HepG2 (cell line): ENCODE results near the gene THAP3. TPM values are rescaled to one million over a fixed set of nuclear protein-coding genes. Genes with fewer than 3 reads are reported as not detected.

ENCODE experiments used
- ATF6 ChIP-seq: sonication (generic); formaldehyde crosslinking; conservative IDR thresholded peaks from 2 replicates; pipeline ENCODE4 v1.4.0; 2020; ENCODE audit warnings: missing genetic modification reagents
- CCDC6 ChIP-seq: sonication (generic); formaldehyde crosslinking; IDR thresholded peaks from 2 replicates; pipeline ENCODE4 v1.8.1; 2022; ENCODE audit warnings: mild to moderate bottlenecking, missing genetic modification reagents, moderate library complexity
- ELF4 ChIP-seq: sonication (generic); formaldehyde crosslinking; IDR thresholded peaks from 2 replicates; pipeline ENCODE4 v1.5.0; 2020; ENCODE audit warnings: missing genetic modification reagents, mild to moderate bottlenecking, moderate library complexity, borderline replicate concordance
- FOXJ3 ChIP-seq: sonication (generic); formaldehyde crosslinking; IDR thresholded peaks from 2 replicates; pipeline ENCODE4 v1.4.0; 2020; ENCODE audit warnings: missing genetic modification reagents, mild to moderate bottlenecking, borderline replicate concordance
- FOXM1 ChIP-seq: sonication (generic); formaldehyde crosslinking; IDR thresholded peaks from 2 replicates; pipeline ENCODE4 v1.5.0; 2020; ENCODE audit warnings: missing genetic modification reagents
- HCFC1 ChIP-seq: fragments of 150-350 bp; IDR thresholded peaks from 2 replicates; pipeline ENCODE4 v1.6.1; 2014; ENCODE audit warnings: low read depth, low read length
- KDM6A ChIP-seq: IDR thresholded peaks from 2 replicates; pipeline ENCODE4 v1.6.1; 2016; ENCODE audit warnings: low read depth
- KLF9 ChIP-seq: IDR thresholded peaks from 2 replicates; pipeline ENCODE4 v1.6.1; 2016; ENCODE audit warnings: low read depth
- LBX2 ChIP-seq: sonication (generic); formaldehyde crosslinking; IDR thresholded peaks from 2 replicates; pipeline ENCODE4 v1.5.0; 2020; ENCODE audit warnings: missing genetic modification reagents, mild to moderate bottlenecking, borderline replicate concordance
- TCF7 ChIP-seq: sonication (generic); IDR thresholded peaks from 2 replicates; pipeline ENCODE4 v1.6.1; 2016; ENCODE audit warnings: antibody characterized with exemption, low read depth
- ZBTB10 ChIP-seq: sonication (generic); formaldehyde crosslinking; IDR thresholded peaks from 2 replicates; pipeline ENCODE4 v1.4.0; 2020; ENCODE audit warnings: missing genetic modification reagents, borderline replicate concordance
- ZEB1 ChIP-seq: IDR thresholded peaks from 2 replicates; pipeline ENCODE4 v1.6.1; 2012; ENCODE audit warnings: mild to moderate bottlenecking, low read depth, inconsistent platforms; ENCODE audit not compliant: insufficient replicate concordance
- ZNF275 ChIP-seq: sonication (generic); formaldehyde crosslinking; IDR thresholded peaks from 2 replicates; pipeline ENCODE4 v1.8.0; 2022; ENCODE audit warnings: missing genetic modification reagents, mild to moderate bottlenecking, inconsistent platforms, borderline replicate concordance
- ZNF30 ChIP-seq: sonication (generic); formaldehyde crosslinking; IDR thresholded peaks from 2 replicates; pipeline ENCODE4 v1.5.0; 2020; ENCODE audit warnings: mild to moderate bottlenecking, missing genetic modification reagents
- ZNF354B ChIP-seq: sonication (generic); formaldehyde crosslinking; IDR thresholded peaks from 2 replicates; pipeline ENCODE4 v1.8.0; 2022; ENCODE audit warnings: mild to moderate bottlenecking, missing genetic modification reagents
- ZNF383 ChIP-seq: sonication (generic); formaldehyde crosslinking; IDR thresholded peaks from 2 replicates; pipeline ENCODE4 v1.4.0; 2020; ENCODE audit warnings: missing genetic modification reagents, mild to moderate bottlenecking, borderline replicate concordance
- ZNF512 ChIP-seq: sonication (generic); formaldehyde crosslinking; IDR thresholded peaks from 2 replicates; pipeline ENCODE4 v1.4.0; 2020; ENCODE audit warnings: mild to moderate bottlenecking, missing genetic modification reagents
- ZNF543 ChIP-seq: sonication (generic); formaldehyde crosslinking; IDR thresholded peaks from 2 replicates; pipeline ENCODE4 v1.4.0; 2020; ENCODE audit warnings: mild to moderate bottlenecking, missing genetic modification reagents
- ZNF720 ChIP-seq: sonication (generic); formaldehyde crosslinking; IDR thresholded peaks from 2 replicates; pipeline ENCODE4 v1.4.0; 2020; ENCODE audit warnings: missing genetic modification reagents
- ZNF740 ChIP-seq: sonication (generic); formaldehyde crosslinking; IDR thresholded peaks from 2 replicates; pipeline ENCODE4 v1.4.0; 2020; ENCODE audit warnings: missing genetic modification reagents
- ZNF839 ChIP-seq: sonication (generic); formaldehyde crosslinking; IDR thresholded peaks from 2 replicates; pipeline ENCODE4 v1.4.0; 2020; ENCODE audit warnings: missing genetic modification reagents, mild to moderate bottlenecking, borderline replicate concordance
- polyA plus RNA-seq, 8 experiments: library from polyadenylated mRNA; depleted of rRNA in 3 of 8; stranded (reverse) in 7 of 8; unstranded in 1 of 8; fragments of >200 nt; fragmentation: Illumina TruSeq in 4 of 8; extraction: Trizol in 4 of 8; gene quantifications; 2 replicates each; pipeline versions ENCODE4 v1.2.1 to v1.2.3, GENCODE V29; 2011 to 2016; ENCODE audit warnings: low read depth in 4 of 8, missing spikeins in 1 of 8, mixed read lengths in 1 of 8; ENCODE audit not compliant: insufficient read depth in 1 of 8
- total RNA-seq, 5 experiments: library from RNA; depleted of rRNA; stranded (reverse); fragments of >200 nt; fragmentation: Illumina TruSeq; extraction: Trizol; gene quantifications; 2 replicates each; pipeline ENCODE4 v1.2.3, GENCODE V29; 2016; ENCODE audit warnings: low read depth in 1 of 5

THAP3 gene
- total and polyA plus RNA-seq, 2 of the 13 experiments (the other 11 are each of a cell fraction or from before 2014, with no cell fraction given) = 10.3 to 14.9 TPM

GRCh38 chr1:6601049-6601922 is 23.4 kb upstream of the THAP3 start (continued):
- TF ChIP-seq ZNF720 (CRISPR knock-in tag) (no peak), CCDC6 (CRISPR knock-in tag) (no peak), TCF7 (no peak), ELF4 (CRISPR knock-in tag) (no peak; the same call in 1 of the 2 replicates), HCFC1 (no peak), ZNF740 (CRISPR knock-in tag) (no peak), ZNF354B (no peak), ZNF275 (CRISPR knock-in tag) (no peak), KLF9 (no peak), ZBTB10 (CRISPR knock-in tag) (peak; percentile 41; the same call in 1 of the 2 replicates), ATF6 (CRISPR knock-in tag) (no peak), ZNF543 (CRISPR knock-in tag) (peak; percentile 56; the same call in 1 of the 2 replicates), ZNF839 (CRISPR knock-in tag) (no peak), KDM6A (CRISPR knock-in tag) (no peak), ZEB1 (no peak), ZNF383 (CRISPR knock-in tag) (no peak), LBX2 (no peak; the same call in 1 of the 2 replicates), ZNF512 (no peak), FOXJ3 (no peak), ZNF30 (CRISPR knock-in tag) (no peak), FOXM1 (CRISPR knock-in tag) (no peak)
